Measurements from ENCODE around the gene GP1BB.
A peak's percentile ranks its signal among the peaks of the same experiment; 100 is the strongest.
"Not testable (repeated sequence)": the region's sequence is repeated elsewhere in the genome, so short reads cannot be mapped to it uniquely, and the experiment has no call there.

Gene GP1BB

GRCh38 chr22:19723232-19723982 lies at the start of gene GP1BB:
Gene GP1BB (plus strand): TSS chr22:19723539. CDS start chr22:19723570, 31 bp downstream.
- in situ Hi-C loops (cut with HindIII; ENCODE audit: low pct_ligation_motif_present, low pct_unique_long_range_greater_than_20kb, low sequenced_read_pairs): no loop called here
- DNase-seq: peak; percentile 42

- DNase-seq: no peak
- in situ Hi-C loops (cut with HindIII; ENCODE audit: low pct_ligation_motif_present, low pct_unique_long_range_greater_than_20kb, low sequenced_read_pairs): no loop called here
Observed at GRCh38 chr22:19673660-19674059, 49.7 kb upstream of the GP1BB start.

- DNase-seq: no peak
- in situ Hi-C loops (cut with HindIII; ENCODE audit: low pct_ligation_motif_present, low pct_unique_long_range_greater_than_20kb, low sequenced_read_pairs): no loop called here
Observed at GRCh38 chr22:19674129-19674928, 49.0 kb upstream of the GP1BB start.

GRCh38 chr22:19674929-19675253 lies 48.4 kb upstream of the GP1BB start:
- no peak for DNase-seq
- in situ Hi-C loops (cut with HindIII; ENCODE audit: low pct_ligation_motif_present, low pct_unique_long_range_greater_than_20kb, low sequenced_read_pairs): no loop called here

- in situ Hi-C loops (cut with HindIII; ENCODE audit: low pct_ligation_motif_present, low pct_unique_long_range_greater_than_20kb, low sequenced_read_pairs): no loop called here
- no peak for DNase-seq
Observed at GRCh38 chr22:19675428-19675827, 47.9 kb upstream of the GP1BB start.

GRCh38 chr22:19676437-19676836 lies 46.9 kb upstream of the GP1BB start:
- in situ Hi-C loops (cut with HindIII; ENCODE audit: low pct_ligation_motif_present, low pct_unique_long_range_greater_than_20kb, low sequenced_read_pairs); DNase-seq: not testable (repeated sequence)

GRCh38 chr22:19678949-19679521 lies 44.3 kb upstream of the GP1BB start:
- DNase-seq: no peak
- in situ Hi-C loops (cut with HindIII; ENCODE audit: low pct_ligation_motif_present, low pct_unique_long_range_greater_than_20kb, low sequenced_read_pairs): no loop called here

GRCh38 chr22:19679522-19680101 lies 43.7 kb upstream of the GP1BB start:
- in situ Hi-C loops (cut with HindIII; ENCODE audit: low pct_ligation_motif_present, low pct_unique_long_range_greater_than_20kb, low sequenced_read_pairs): no loop called here
- peak; percentile 9 for DNase-seq

GRCh38 chr22:19680287-19680881 lies 43.0 kb upstream of the GP1BB start:
- no peak for DNase-seq
- in situ Hi-C loops (cut with HindIII; ENCODE audit: low pct_ligation_motif_present, low pct_unique_long_range_greater_than_20kb, low sequenced_read_pairs): no loop called here

- no peak for DNase-seq
Observed at GRCh38 chr22:19680911-19681862, 42.2 kb upstream of the GP1BB start.

GRCh38 chr22:19681863-19682245 lies 41.5 kb upstream of the GP1BB start:
- no peak for DNase-seq
- in situ Hi-C loops (cut with HindIII; ENCODE audit: low pct_ligation_motif_present, low pct_unique_long_range_greater_than_20kb, low sequenced_read_pairs): no loop called here

More at GRCh38 chr22:19680911-19681862, 42.2 kb upstream of the GP1BB start:
- in situ Hi-C loops (cut with HindIII; ENCODE audit: low pct_ligation_motif_present, low pct_unique_long_range_greater_than_20kb, low sequenced_read_pairs): no loop called here

- DNase-seq: no peak
- in situ Hi-C loops (cut with HindIII; ENCODE audit: low pct_ligation_motif_present, low pct_unique_long_range_greater_than_20kb, low sequenced_read_pairs): no loop called here
Observed at GRCh38 chr22:19686946-19687345, 36.4 kb upstream of the GP1BB start.

- in situ Hi-C loops (cut with HindIII; ENCODE audit: low pct_ligation_motif_present, low pct_unique_long_range_greater_than_20kb, low sequenced_read_pairs): no loop called here
Observed at GRCh38 chr22:19687561-19688300, 35.6 kb upstream of the GP1BB start.

GRCh38 chr22:19688301-19689290 lies 34.7 kb upstream of the GP1BB start:
- no peak for DNase-seq
- in situ Hi-C loops (cut with HindIII; ENCODE audit: low pct_ligation_motif_present, low pct_unique_long_range_greater_than_20kb, low sequenced_read_pairs): no loop called here

More at GRCh38 chr22:19687561-19688300, 35.6 kb upstream of the GP1BB start:
- DNase-seq: no peak

GRCh38 chr22:19689408-19689807 lies 33.9 kb upstream of the GP1BB start:
- in situ Hi-C loops (cut with HindIII; ENCODE audit: low pct_ligation_motif_present, low pct_unique_long_range_greater_than_20kb, low sequenced_read_pairs): no loop called here
- DNase-seq: no peak

- DNase-seq: no peak
- in situ Hi-C loops (cut with HindIII; ENCODE audit: low pct_ligation_motif_present, low pct_unique_long_range_greater_than_20kb, low sequenced_read_pairs): no loop called here
Observed at GRCh38 chr22:19691007-19691720, 32.2 kb upstream of the GP1BB start.

Measured in ACHN (cell line).